Activated T-cell treated with anti-CD3 and anti-CD28 coated beads, Interleukin-2, amount 50 U/mL, for 72 hours (primary cell): ENCODE measurements around the gene ZNRF4. TPM values are rescaled to one million over a fixed set of nuclear protein-coding genes. Genes with fewer than 3 reads are reported as not detected.

Source experiments
- ATAC-seq, 2 donors: fragments of 150-1000 bp; cut with Tn5 transposase; replicated peaks in 1 of 2; 2 replicates each; pipeline ENCODE4 v1.10.0; 2021; ENCODE audit warnings: moderate library complexity in 2 of 2, mild to moderate bottlenecking in 1 of 2
- DNase-seq, 2 donors: peaks; one replicate each; pipeline ENCODE4 v3.0.0; 2021 to 2022; ENCODE audit warnings: mixed read lengths in 1 of 2
- H3K27ac Mint-ChIP-seq: one replicate; pipeline ENCODE4 v1.8.0; 2022; ENCODE audit warnings: mild to moderate bottlenecking, moderate library complexity, mixed read lengths
- H3K27me3 Mint-ChIP-seq: one replicate; pipeline ENCODE4 v1.8.0; 2022; ENCODE audit warnings: low read depth, mixed read lengths
- H3K36me3 Mint-ChIP-seq, 2 donors: one replicate each; pipeline ENCODE4 v1.8.0; 2022; ENCODE audit warnings: mixed read lengths in 2 of 2, mild to moderate bottlenecking in 1 of 2; ENCODE audit not compliant: insufficient read depth in 2 of 2
- H3K4me1 Mint-ChIP-seq: one replicate; pipeline ENCODE4 v1.8.0; 2022; ENCODE audit warnings: low read depth, mixed read lengths
- H3K4me3 Mint-ChIP-seq, 2 donors: one replicate each; pipeline ENCODE4 v1.8.0; 2022; ENCODE audit warnings: mild to moderate bottlenecking in 2 of 2, mixed read lengths in 2 of 2, moderate library complexity in 2 of 2
- H3K9me3 Mint-ChIP-seq, 2 donors: one replicate each; pipeline ENCODE4 v1.8.0; 2022; ENCODE audit warnings: mixed read lengths in 2 of 2
- total RNA-seq, 2 donors: library from RNA; stranded (reverse); gene quantifications; one replicate each; pipeline ENCODE4 v1.2.3, GENCODE V29; 2022

The ZNRF4 gene
- total RNA-seq, 2 donors from 2014 or later, result not detected

GRCh38 chr19:5466814-5467291 lies 11.6 kb downstream of the ZNRF4 start:
- Mint-ChIP-seq H3K4me1 (no peaks in the 10 kb centered on the region), H3K9me3 (no peaks in the 10 kb centered on the region), H3K36me3 (no peaks in the 10 kb centered on the region), H3K27me3 (peaks cover 12% of the 10 kb centered on the region), H3K4me3 (no peak overlapping the region), H3K27ac (no peak overlapping the region)
- DNase-seq (no peak), ATAC-seq (no peak)

GRCh38 chr19:5470264-5470671 lies 15.1 kb downstream of the ZNRF4 start:
- ATAC-seq (no peak), DNase-seq (no peak)
- H3K36me3 Mint-ChIP-seq, result no peaks in the 10 kb centered on the region
- H3K4me3 Mint-ChIP-seq, result no peak overlapping the region
- no peaks in the 10 kb centered on the region for H3K9me3 Mint-ChIP-seq
- peaks cover 6% of the 10 kb centered on the region for H3K27me3 Mint-ChIP-seq
- no peak overlapping the region for H3K27ac Mint-ChIP-seq
- no peaks in the 10 kb centered on the region for H3K4me1 Mint-ChIP-seq

GRCh38 chr19:5472286-5472685 lies 17.1 kb downstream of the ZNRF4 start:
- Mint-ChIP-seq H3K9me3 (no peaks in the 10 kb centered on the region), H3K4me3 (no peak overlapping the region), H3K36me3 (no peaks in the 10 kb centered on the region), H3K4me1 (no peaks in the 10 kb centered on the region), H3K27ac (no peak overlapping the region), H3K27me3 (no peaks in the 10 kb centered on the region)
- DNase-seq (no peak), ATAC-seq (no peak)

- Mint-ChIP-seq H3K4me3 (no peak overlapping the region), H3K4me1 (no peaks in the 10 kb centered on the region), H3K27me3 (peaks cover 5% of the 10 kb centered on the region), H3K27ac (no peak overlapping the region), H3K9me3 (no peaks in the 10 kb centered on the region), H3K36me3 (no peaks in the 10 kb centered on the region)
- DNase-seq (no peak), ATAC-seq (no peak)
These were observed 18.4 kb downstream of the ZNRF4 start for GRCh38 chr19:5473646-5474045.

GRCh38 chr19:5477451-5478215 lies 22.4 kb downstream of the ZNRF4 start:
- no peak for ATAC-seq
- H3K36me3 Mint-ChIP-seq, result peaks cover 0 to 2% of the 10 kb centered on the region in 2 donors
- H3K27me3 Mint-ChIP-seq, result peaks cover 27% of the 10 kb centered on the region
- no peak overlapping the region for H3K27ac Mint-ChIP-seq
- H3K4me3 Mint-ChIP-seq, result no peak overlapping the region
- no peak for DNase-seq
- peaks cover 2 to 4% of the 10 kb centered on the region in 2 donors for H3K9me3 Mint-ChIP-seq
- H3K4me1 Mint-ChIP-seq, result no peaks in the 10 kb centered on the region

- no peak overlapping the region for H3K27ac Mint-ChIP-seq
- H3K4me1 Mint-ChIP-seq, result no peaks in the 10 kb centered on the region
- H3K9me3 Mint-ChIP-seq, result peaks cover 2 to 4% of the 10 kb centered on the region in 2 donors
- H3K27me3 Mint-ChIP-seq, result peaks cover 31% of the 10 kb centered on the region
- DNase-seq, result no peak
- ATAC-seq, result no peak
- H3K4me3 Mint-ChIP-seq, result no peak overlapping the region
- peaks cover 0 to 2% of the 10 kb centered on the region in 2 donors for H3K36me3 Mint-ChIP-seq
These were observed 23.2 kb downstream of the ZNRF4 start for GRCh38 chr19:5478241-5478924.

- Mint-ChIP-seq H3K27me3 (peaks cover 31% of the 10 kb centered on the region), H3K9me3 (peaks cover 2 to 4% of the 10 kb centered on the region in 2 donors), H3K27ac (no peak overlapping the region), H3K4me1 (no peaks in the 10 kb centered on the region), H3K36me3 (peaks cover 0 to 2% of the 10 kb centered on the region in 2 donors), H3K4me3 (no peak overlapping the region)
- DNase-seq, result no peak
- no peak for ATAC-seq
These were observed 23.8 kb downstream of the ZNRF4 start for GRCh38 chr19:5478925-5479588.

- Mint-ChIP-seq H3K4me3 (no peak overlapping the region), H3K27me3 (peaks cover 36% of the 10 kb centered on the region), H3K9me3 (peaks cover 2 to 4% of the 10 kb centered on the region in 2 donors), H3K27ac (no peak overlapping the region), H3K4me1 (no peaks in the 10 kb centered on the region), H3K36me3 (peaks cover 0 to 2% of the 10 kb centered on the region in 2 donors)
- ATAC-seq (no peak), DNase-seq (no peak)
These were observed 24.7 kb downstream of the ZNRF4 start for GRCh38 chr19:5479958-5480357.

GRCh38 chr19:5480427-5480836 lies 25.2 kb downstream of the ZNRF4 start:
- Mint-ChIP-seq H3K27me3 (peaks cover 41% of the 10 kb centered on the region), H3K4me3 (no peak overlapping the region), H3K9me3 (peaks cover 2 to 4% of the 10 kb centered on the region in 2 donors), H3K4me1 (no peaks in the 10 kb centered on the region), H3K36me3 (peaks cover 0 to 2% of the 10 kb centered on the region in 2 donors), H3K27ac (no peak overlapping the region)
- ATAC-seq (no peak), DNase-seq (peak; percentile 24 to 38)

GRCh38 chr19:5481957-5482356 lies 26.7 kb downstream of the ZNRF4 start:
- Mint-ChIP-seq H3K27me3 (peaks cover 43% of the 10 kb centered on the region), H3K9me3 (peaks cover 2 to 4% of the 10 kb centered on the region in 2 donors), H3K36me3 (peaks cover 0 to 2% of the 10 kb centered on the region in 2 donors), H3K27ac (no peak overlapping the region), H3K4me1 (no peaks in the 10 kb centered on the region), H3K4me3 (no peak overlapping the region)
- no peak for DNase-seq
- no peak for ATAC-seq

- H3K4me1 Mint-ChIP-seq, result no peaks in the 10 kb centered on the region
- no peak for DNase-seq
- H3K4me3 Mint-ChIP-seq, result no peak overlapping the region
- H3K27me3 Mint-ChIP-seq, result peaks cover 32% of the 10 kb centered on the region
- ATAC-seq, result no peak
- H3K9me3 Mint-ChIP-seq, result peaks cover 2 to 4% of the 10 kb centered on the region in 2 donors
- no peak overlapping the region for H3K27ac Mint-ChIP-seq
- peaks cover 0 to 2% of the 10 kb centered on the region in 2 donors for H3K36me3 Mint-ChIP-seq
These were observed 29.4 kb downstream of the ZNRF4 start for GRCh38 chr19:5484398-5485285.

- Mint-ChIP-seq H3K27ac (no peak overlapping the region), H3K36me3 (peaks cover 0 to 2% of the 10 kb centered on the region in 2 donors), H3K4me3 (no peak overlapping the region), H3K27me3 (peaks cover 33% of the 10 kb centered on the region), H3K4me1 (no peaks in the 10 kb centered on the region), H3K9me3 (peaks cover 2 to 4% of the 10 kb centered on the region in 2 donors)
- DNase-seq (no peak), ATAC-seq (no peak)
These were observed 30.0 kb downstream of the ZNRF4 start for GRCh38 chr19:5485286-5485636.
